ENCODE data around the gene MOB3B. TPM values are rescaled to one million over a fixed set of nuclear protein-coding genes. Genes with fewer than 3 reads are reported as not detected.

The MOB3B gene
- polyA plus RNA-seq, 1 experiment = 0.38 TPM

Other genes with a start within 250 kb of the MOB3B start
- not detected in 2 replicates for gene EQTN, start 232.7 kb downstream of the MOB3B start, polyA plus RNA-seq (2011; rRNA removed)
- not detected in 2 replicates for gene IFNK, start 5.5 kb downstream of the MOB3B start, polyA plus RNA-seq (2011; rRNA removed)
- gene C9orf72, start 43.7 kb upstream of the MOB3B start, polyA plus RNA-seq (2011; rRNA removed) = 3.4 and 4.6 TPM in 2 replicates